BLaER1 treated with 17β-estradiol and CSF1 and Interleukin-3, amounts not matched to agents 10 nM and 100 nM (cell line): Measurements from ENCODE around the gene CTIF.

Source experiments
- H3K27ac ChIP-seq, 11 experiments: shearing (Covaris generic); formaldehyde crosslinking; 2 replicates each; pipeline ENCODE4 v1.8.1; 2022
- H3K27me3 ChIP-seq, 11 experiments: shearing (Covaris generic); formaldehyde crosslinking; 2 replicates each; pipeline ENCODE4 v1.8.1; 2022
- H3K36me3 ChIP-seq, 11 experiments: shearing (Covaris generic); formaldehyde crosslinking; 2 replicates each; pipeline ENCODE4 v1.8.1; 2022
- H3K4me1 ChIP-seq, 10 experiments: shearing (Covaris generic); formaldehyde crosslinking; 2 replicates each; pipeline ENCODE4 v1.8.1; 2022
- H3K4me2 ChIP-seq, 11 experiments: shearing (Covaris generic); formaldehyde crosslinking; 2 replicates each; pipeline ENCODE4 v1.8.1; 2022
- H3K4me3 ChIP-seq, 10 experiments: shearing (Covaris generic); formaldehyde crosslinking; 2 replicates each; pipeline ENCODE4 v1.8.1; 2022
- H3K9ac ChIP-seq, 11 experiments: shearing (Covaris generic); formaldehyde crosslinking; 2 replicates each; pipeline ENCODE4 v1.8.1; 2022
- H3K9me3 ChIP-seq, 11 experiments: shearing (Covaris generic); formaldehyde crosslinking; replicated peaks in 1 of 11; 2 replicates each; pipeline ENCODE4 v1.8.1; 2022
- H4K20me1 ChIP-seq, 11 experiments: shearing (Covaris generic); formaldehyde crosslinking; 2 replicates each; pipeline ENCODE4 v1.8.1; 2022
- Cebpa-rat ChIP-seq, 11 experiments: shearing (Covaris generic); IDR thresholded peaks; 2 replicates each; pipeline ENCODE4 v1.8.1; 2022

Gene CTIF

DNA sequence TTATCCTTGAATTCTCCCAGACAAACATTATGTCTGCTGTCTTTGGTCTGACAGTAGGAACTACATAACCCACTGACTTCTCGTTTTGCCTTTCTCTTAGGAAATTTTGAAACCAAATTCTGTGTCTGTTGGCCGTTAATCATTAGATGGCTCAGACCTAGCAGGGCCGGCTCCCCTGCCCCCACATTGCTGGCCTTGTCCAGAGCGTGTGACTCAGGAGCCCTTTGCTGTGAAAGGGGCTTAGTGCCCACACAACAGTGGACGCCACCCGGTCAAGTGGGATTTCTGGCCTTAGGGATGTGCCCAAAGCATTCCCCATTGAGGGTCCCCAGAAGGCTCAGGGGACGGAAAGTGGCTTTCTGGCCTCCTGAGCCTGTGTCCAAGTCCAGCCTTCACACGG, 137.5 kb downstream of the CTIF start:
- Histone ChIP-seq H3K36me3 (peaks cover 3 to 7% (median 4%) of the 10 kb centered on the region in 11 experiments), H3K9me3 (peaks cover 4% of the 10 kb centered on the region in 11 experiments), H3K27me3 (no peaks in the 10 kb centered on the region), H3K4me2 (peak overlapping the region; percentile 4 to 71 (median 62); a peak in 14 of 22 replicates), H3K4me3 (no peak overlapping the region), H3K9ac (no peak overlapping the region), H3K27ac (no peak overlapping the region), H3K4me1 (peaks cover 68 to 88% (median 84%) of the 10 kb centered on the region in 10 experiments), H4K20me1 (peaks cover 0 to 31% (median 0%) of the 10 kb centered on the region in 11 experiments; a peak in 4 of 22 replicates)
- no peak for TF ChIP-seq Cebpa-rat (IDR thresholded peaks at IDR 0.05)

DNA sequence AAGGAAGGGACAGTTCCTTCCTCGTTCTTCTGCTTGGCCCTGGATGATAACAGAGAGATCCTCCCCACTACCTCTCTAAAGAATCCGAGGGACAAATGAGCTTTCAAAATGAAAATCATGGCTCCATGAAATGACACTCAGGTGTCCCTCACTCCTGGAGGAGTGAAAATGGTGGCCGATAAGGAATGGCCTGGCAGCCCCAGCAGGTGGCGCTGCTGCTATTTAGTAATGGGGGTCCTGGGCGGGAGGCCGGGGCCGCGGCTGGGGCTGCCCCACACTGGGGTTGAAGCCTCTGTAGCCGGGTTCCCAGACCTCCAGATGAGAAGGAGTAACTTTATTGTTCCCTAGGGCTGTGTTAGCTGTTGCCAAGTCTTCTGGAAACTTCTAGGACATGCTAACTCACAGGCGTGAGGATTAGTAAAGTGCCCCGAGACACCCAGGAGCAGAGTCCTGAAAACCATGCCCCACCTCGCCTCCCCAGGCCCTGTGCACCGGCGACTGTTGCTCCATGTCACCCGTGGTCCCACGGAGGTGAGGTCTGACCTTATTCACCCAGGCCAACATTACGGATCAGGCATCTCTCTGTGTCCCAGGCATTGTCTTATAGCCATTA, 138.0 kb downstream of the CTIF start:
- Histone ChIP-seq H3K9me3 (no peaks in the 10 kb centered on the region; a peak in 1 of 22 replicates), H3K27me3 (no peaks in the 10 kb centered on the region), H3K4me2 (peak overlapping the region; percentile 23 to 71 (median 62); a peak in 20 of 22 replicates), H3K36me3 (peaks cover 0 to 5% (median 0%) of the 10 kb centered on the region in 11 experiments; a peak in 3 of 22 replicates), H3K9ac (peak overlapping the region in 1 of 11 experiments; percentile 28; a peak in 1 of 22 replicates), H3K4me1 (peaks cover 67 to 86% (median 83%) of the 10 kb centered on the region in 10 experiments), H4K20me1 (peaks cover 0 to 33% (median 0%) of the 10 kb centered on the region in 11 experiments; a peak in 4 of 22 replicates), H3K27ac (no peak overlapping the region), H3K4me3 (no peak overlapping the region)
- no peak for TF ChIP-seq Cebpa-rat (IDR thresholded peaks at IDR 0.05)

DNA sequence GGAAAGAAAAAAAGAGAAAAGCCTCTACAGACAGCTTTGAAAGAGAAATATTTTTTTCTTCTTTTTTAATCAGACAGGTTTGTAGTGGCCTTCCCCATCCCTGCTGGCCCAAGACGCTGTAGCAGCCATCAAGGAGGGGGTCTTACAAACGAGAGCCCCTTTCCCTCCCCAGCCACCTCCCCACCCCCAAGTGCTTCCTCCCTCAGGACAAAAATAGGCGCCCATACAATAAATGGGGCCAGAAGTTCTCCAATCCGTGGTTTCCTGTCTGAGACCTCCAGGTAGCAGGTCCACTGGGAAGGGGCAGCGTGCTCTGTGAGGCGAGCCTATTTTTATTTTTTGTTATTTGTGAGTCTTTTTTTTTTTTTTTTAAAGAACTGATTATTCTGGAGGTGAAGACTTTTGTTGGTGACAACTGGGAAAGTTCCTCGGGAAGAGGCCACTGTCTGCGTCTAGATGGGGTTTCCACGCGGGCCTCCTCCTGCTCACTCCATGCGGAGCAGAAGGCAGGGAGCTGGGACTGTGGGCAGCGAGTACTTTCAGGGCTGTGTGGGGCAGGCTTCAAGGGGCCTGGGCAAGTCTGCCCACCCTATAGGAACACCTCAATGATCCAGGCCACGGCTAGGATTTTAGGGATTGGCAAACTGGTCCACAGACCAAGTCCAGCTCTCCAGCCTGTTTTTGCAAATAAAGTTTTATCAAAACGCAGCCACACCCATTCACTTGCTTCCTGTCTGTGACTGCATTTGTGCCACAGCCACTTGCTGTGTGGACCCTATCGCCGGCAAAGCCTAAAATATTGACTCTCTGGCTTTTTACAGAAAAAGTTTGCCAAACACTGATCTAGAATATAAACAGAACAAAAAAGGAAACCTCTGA, 139.6 kb downstream of the CTIF start:
- Histone ChIP-seq H3K9me3 (no peaks in the 10 kb centered on the region), H3K27me3 (no peaks in the 10 kb centered on the region), H3K4me3 (no peak overlapping the region), H3K27ac (no peak overlapping the region), H3K4me1 (peaks cover 51 to 83% (median 77%) of the 10 kb centered on the region in 10 experiments), H3K36me3 (peaks cover 0 to 21% (median 0%) of the 10 kb centered on the region in 11 experiments; a peak in 4 of 22 replicates), H3K4me2 (peak overlapping the region; percentile 31 to 71 (median 62)), H3K9ac (peak overlapping the region in 2 of 11 experiments; percentile 0 to 11; a peak in 3 of 22 replicates), H4K20me1 (peaks cover 0 to 33% (median 0%) of the 10 kb centered on the region in 11 experiments; a peak in 4 of 22 replicates)
- TF ChIP-seq Cebpa-rat (IDR thresholded peaks at IDR 0.05) = no peak

DNA sequence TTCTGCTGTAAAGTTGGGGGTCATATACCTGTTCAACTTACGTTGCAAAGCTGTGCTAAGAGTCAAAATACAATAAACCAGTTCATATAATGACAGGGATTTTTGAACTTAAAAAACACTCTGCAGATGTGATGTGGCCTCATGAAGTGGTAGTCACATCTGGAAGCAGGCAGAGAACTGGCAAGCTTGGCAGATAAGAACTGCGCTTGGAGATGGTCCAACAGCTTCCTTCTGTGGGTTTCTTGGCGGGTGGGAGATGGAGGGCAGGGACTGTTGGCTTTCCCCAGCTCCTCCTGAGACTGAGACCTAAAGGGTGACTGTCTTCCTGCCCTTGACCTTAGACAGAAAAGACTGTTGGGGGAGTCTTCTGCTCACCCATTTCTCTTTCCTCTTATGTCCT, 140.4 kb downstream of the CTIF start:
- no peak for TF ChIP-seq Cebpa-rat (IDR thresholded peaks at IDR 0.05)
- Histone ChIP-seq H3K4me2 (peak overlapping the region in 10 of 11 experiments; percentile 39 to 71 (median 64); a peak in 19 of 22 replicates), H3K4me1 (peaks cover 43 to 82% (median 76%) of the 10 kb centered on the region in 10 experiments), H3K9ac (no peak overlapping the region; a peak in 2 of 22 replicates), H4K20me1 (peaks cover 0 to 31% (median 0%) of the 10 kb centered on the region in 11 experiments; a peak in 4 of 22 replicates), H3K27me3 (no peaks in the 10 kb centered on the region), H3K4me3 (no peak overlapping the region), H3K9me3 (no peaks in the 10 kb centered on the region), H3K27ac (no peak overlapping the region), H3K36me3 (peaks cover 0 to 21% (median 0%) of the 10 kb centered on the region in 11 experiments; a peak in 4 of 22 replicates)

DNA sequence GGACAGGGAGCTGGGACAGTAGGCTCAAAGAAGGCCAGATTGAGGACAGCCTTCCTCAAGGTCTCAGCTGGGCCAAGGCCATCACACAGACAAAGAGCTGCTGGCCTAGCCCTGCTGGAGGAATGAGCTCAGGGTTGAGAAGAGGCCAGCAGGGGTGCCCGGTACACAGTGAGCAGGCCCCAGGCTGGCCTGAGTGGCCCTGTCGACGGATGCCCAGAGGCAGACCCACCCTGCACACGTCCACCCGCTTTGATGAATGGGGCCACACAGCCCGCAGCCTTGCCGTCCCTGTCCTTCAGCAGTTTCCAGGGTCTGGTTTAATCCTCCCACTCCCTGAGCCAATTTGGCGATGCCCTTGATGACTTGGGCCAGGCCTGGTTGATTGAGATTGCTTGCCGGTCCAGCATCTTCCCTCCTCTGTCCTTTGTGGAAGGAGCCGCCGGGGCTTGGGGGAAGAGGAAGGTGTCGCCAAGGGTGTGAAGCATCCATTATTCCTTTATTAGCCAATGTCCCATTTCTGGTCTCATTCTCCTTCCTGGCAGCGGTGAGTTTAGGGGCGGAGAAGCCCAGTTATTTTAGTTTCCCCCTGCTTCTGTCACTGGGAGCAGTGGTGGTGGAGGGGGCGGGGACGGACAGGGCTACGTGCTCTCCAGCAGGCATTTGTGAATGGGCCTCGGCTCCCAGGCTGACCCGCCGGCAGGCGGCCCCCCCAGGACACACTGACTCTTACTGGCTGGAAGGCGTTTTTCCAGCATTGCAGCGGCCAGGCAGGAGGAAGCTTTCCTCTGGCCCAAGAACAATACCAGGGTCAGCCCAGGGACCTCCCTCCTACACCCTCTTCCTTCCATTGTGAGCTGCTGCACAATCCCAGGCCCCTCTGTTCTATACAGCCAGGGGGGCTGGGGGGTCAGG, 141.8 kb downstream of the CTIF start:
- TF ChIP-seq Cebpa-rat (IDR thresholded peaks at IDR 0.05) = no peak
- H3K4me3 ChIP-seq = no peak overlapping the region
- no peak overlapping the region for H3K9ac ChIP-seq
- H4K20me1 ChIP-seq = peaks cover 0 to 22% (median 0%) of the 10 kb centered on the region in 11 experiments; a peak in 4 of 22 replicates
- H3K4me1 ChIP-seq = peaks cover 35 to 68% (median 64%) of the 10 kb centered on the region in 10 experiments
- no peak overlapping the region for H3K27ac ChIP-seq
- H3K9me3 ChIP-seq = no peaks in the 10 kb centered on the region
- H3K27me3 ChIP-seq = no peaks in the 10 kb centered on the region
- H3K36me3 ChIP-seq = peaks cover 0 to 21% (median 0%) of the 10 kb centered on the region in 11 experiments; a peak in 4 of 22 replicates
- peak overlapping the region in 7 of 11 experiments; percentile 39 to 71 (median 65); a peak in 10 of 22 replicates for H3K4me2 ChIP-seq

DNA sequence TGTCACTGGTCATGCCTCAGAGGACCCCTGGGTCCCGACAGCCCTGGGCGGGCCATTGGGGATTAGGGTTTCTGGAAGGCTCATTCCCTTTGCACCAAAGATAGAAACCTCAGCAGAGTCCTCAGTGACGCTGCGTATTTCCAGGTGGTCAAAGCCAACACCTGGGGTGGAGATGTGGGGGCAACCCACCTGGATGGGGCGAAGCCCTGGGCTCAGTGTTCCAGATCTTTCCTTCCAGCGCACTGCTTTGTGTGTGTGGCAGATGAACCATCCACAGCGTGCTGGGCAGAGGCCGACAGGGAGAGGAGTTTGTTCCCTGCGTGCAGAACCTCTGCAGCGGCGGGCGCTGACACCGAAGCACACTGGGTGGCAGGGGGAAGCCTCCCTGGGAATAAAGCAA, 143.9 kb downstream of the CTIF start:
- Histone ChIP-seq H3K4me2 (peak overlapping the region in 8 of 11 experiments; percentile 44 to 76 (median 60); a peak in 14 of 22 replicates), H4K20me1 (peaks cover 0 to 16% (median 0%) of the 10 kb centered on the region in 11 experiments; a peak in 3 of 22 replicates), H3K27ac (no peak overlapping the region), H3K4me1 (peaks cover 13 to 46% (median 43%) of the 10 kb centered on the region in 10 experiments), H3K9ac (no peak overlapping the region), H3K36me3 (peaks cover 0 to 37% (median 3%) of the 10 kb centered on the region in 11 experiments; a peak in 10 of 22 replicates), H3K9me3 (no peaks in the 10 kb centered on the region), H3K27me3 (no peaks in the 10 kb centered on the region), H3K4me3 (no peak overlapping the region)
- TF ChIP-seq Cebpa-rat (IDR thresholded peaks at IDR 0.05) = no peak

DNA sequence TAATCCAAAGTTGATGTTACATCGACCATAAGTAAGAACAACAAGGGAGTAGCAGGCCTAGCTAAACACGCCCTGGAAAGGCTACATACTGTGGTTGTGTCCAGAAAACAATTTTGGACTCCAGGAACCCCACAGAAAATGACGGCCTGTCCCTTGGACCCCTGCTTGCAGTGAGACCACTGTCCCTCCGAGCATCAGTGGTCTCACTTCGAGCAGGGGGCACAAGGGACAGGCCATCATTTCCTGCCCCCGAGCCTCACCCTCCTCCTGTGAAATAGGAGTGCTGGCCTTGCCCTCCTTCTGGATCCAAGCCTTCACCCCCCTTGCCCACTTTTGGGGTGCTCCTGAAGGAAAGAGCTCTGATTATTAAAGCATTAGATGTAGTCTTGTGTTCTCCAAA, 144.4 kb downstream of the CTIF start:
- Histone ChIP-seq H3K27me3 (no peaks in the 10 kb centered on the region), H3K4me1 (peaks cover 9 to 42% (median 39%) of the 10 kb centered on the region in 10 experiments), H3K9me3 (no peaks in the 10 kb centered on the region), H3K4me3 (no peak overlapping the region), H3K4me2 (peak overlapping the region in 9 of 11 experiments; percentile 20 to 76 (median 60); a peak in 17 of 22 replicates), H3K36me3 (peaks cover 0 to 41% (median 5%) of the 10 kb centered on the region in 11 experiments; a peak in 10 of 22 replicates), H3K27ac (no peak overlapping the region), H4K20me1 (peaks cover 0 to 16% (median 0%) of the 10 kb centered on the region in 11 experiments; a peak in 2 of 22 replicates), H3K9ac (no peak overlapping the region; a peak in 1 of 22 replicates)
- TF ChIP-seq Cebpa-rat (IDR thresholded peaks at IDR 0.05) = no peak

DNA sequence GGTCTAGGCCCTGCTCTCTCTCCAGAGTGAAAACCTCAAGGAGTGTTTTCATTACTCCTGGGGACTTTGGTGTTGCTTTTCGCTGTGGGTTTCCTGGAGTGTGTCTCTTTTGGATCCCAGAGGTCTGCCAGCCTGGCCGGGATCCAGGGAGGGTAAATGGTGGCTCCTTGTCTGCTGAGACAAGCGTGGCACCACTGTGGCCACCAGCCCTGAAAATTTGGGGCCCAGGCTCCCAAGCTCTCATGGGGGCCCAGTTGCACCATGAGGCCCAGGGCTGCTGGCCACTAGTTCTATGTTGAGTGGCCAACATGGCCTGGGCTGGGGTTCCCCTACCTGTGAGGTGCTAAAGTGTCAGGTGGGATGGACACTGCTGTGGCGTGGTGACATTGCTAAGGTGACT, 144.8 kb downstream of the CTIF start:
- TF ChIP-seq Cebpa-rat (IDR thresholded peaks at IDR 0.05) = no peak
- H3K36me3 ChIP-seq = peaks cover 0 to 45% (median 5%) of the 10 kb centered on the region in 11 experiments; a peak in 10 of 22 replicates
- peaks cover 4 to 38% (median 34%) of the 10 kb centered on the region in 10 experiments for H3K4me1 ChIP-seq
- no peak overlapping the region for H3K27ac ChIP-seq
- H4K20me1 ChIP-seq = peaks cover 0 to 16% (median 0%) of the 10 kb centered on the region in 11 experiments; a peak in 2 of 22 replicates
- no peak overlapping the region; a peak in 1 of 22 replicates for H3K9ac ChIP-seq
- H3K4me2 ChIP-seq = peak overlapping the region in 9 of 11 experiments; percentile 20 to 76 (median 60); a peak in 17 of 22 replicates
- no peaks in the 10 kb centered on the region for H3K9me3 ChIP-seq
- no peak overlapping the region for H3K4me3 ChIP-seq
- no peaks in the 10 kb centered on the region for H3K27me3 ChIP-seq
